Psoas muscle (tissue), 8 donors: ENCODE measurements around the gene HEATR5A. TPM values are rescaled to one million over a fixed set of nuclear protein-coding genes. Genes with fewer than 3 reads are reported as not detected.

ENCODE experiments used
- ATAC-seq, 4 donors: fragments of 200-7000 bp; cut with Tn5 transposase; one replicate each; pipeline ENCODE4 v1.9.1; 2020; ENCODE audit warnings: moderate library complexity in 3 of 4, mild to moderate bottlenecking in 2 of 4
- DNase-seq, 2 donors: peaks; one replicate each; pipeline ENCODE4 v3.0.0-alpha.2; 2020
- H3K27ac ChIP-seq: fragments of 200-600 bp; one replicate; pipeline ENCODE4 v1.8.0; 2022
- H3K27me3 ChIP-seq, 3 donors: fragments of 200-600 bp in 1 of 3; one replicate each; pipeline versions ENCODE4 v1.6.1 to v1.8.0; 2013 to 2022; ENCODE audit warnings: low read length in 2 of 3, mild to moderate bottlenecking in 2 of 3, moderate library complexity in 1 of 3; ENCODE audit not compliant: insufficient read depth in 3 of 3
- H3K36me3 ChIP-seq, 2 donors: fragments of 200-600 bp in 1 of 2; one replicate each; pipeline versions ENCODE4 v1.6.1 to v1.8.0; 2013 to 2022; ENCODE audit warnings: low read depth in 1 of 2, mild to moderate bottlenecking in 1 of 2, moderate library complexity in 1 of 2; ENCODE audit not compliant: insufficient read depth in 1 of 2
- H3K4me1 ChIP-seq: fragments of 200-600 bp; one replicate; pipeline ENCODE4 v1.8.0; 2022
- H3K4me3 ChIP-seq: fragments of 200-600 bp; one replicate; pipeline ENCODE4 v1.8.0; 2022; ENCODE audit warnings: mild to moderate bottlenecking
- H3K9me3 ChIP-seq: fragments of 200-600 bp; one replicate; pipeline ENCODE4 v1.8.0; 2022
- WGBS, 3 donors: extraction: QIAGEN DNeasy Blood & Tissue Kit; methylation state at CpG; one replicate each; pipeline versions ENCODE4 v1.1.6 to v1.1.7; 2013; 5-methylcytosine and 5-hydroxymethylcytosine counted together
- intact Hi-C, 2 donors: fragments of 100-400 bp; cut with DNase I; formaldehyde crosslinking; loops; one replicate each; pipeline versions ENCODE4 v1.11.0 to v1.14.2; 2022
- polyA plus RNA-seq, 3 donors: library from polyadenylated mRNA; stranded (reverse); fragments of 200-250 nt; gene quantifications; one replicate each; pipeline ENCODE4 v1.2.3, GENCODE V29; 2013
- total RNA-seq, 4 donors: library from RNA; stranded (reverse); fragmentation: NEBNext Ultra II Directional in 2 of 4; extraction: Animal tissue kit (Norgen Biotek cat#: 25700) in 2 of 4; gene quantifications; one replicate each; pipeline versions ENCODE4 v1.2.1 to v1.2.4, GENCODE V29; 2021 to 2023
- TF ChIP-seq, protein P1 (sequence below): fragments of 200-600 bp; IDR thresholded peaks from one replicate; pipeline ENCODE4 v1.8.0; 2022; ENCODE audit warnings: antibody characterized with exemption
- donor health status: healthy with polysubstance abuse.
- donor health status: DM: no; HTN: no; CAD: no; lungs with moderate emphysema.
- donor health status: Bipolar disorder and iron deficiency.
- donor health status: healthy.
- donor health status: DM: yes; HTN: yes; CAD: no.
- donor health status: DM: no; HTN: no; CAD: no.
- donor health status: DM: no; HTN: no; CAD: no.
- donor health status: DM: yes; HTN: yes; CAD: no.

Gene HEATR5A
- total and polyA plus RNA-seq, 7 donors = 10.2 to 40.4 (median 21.5) TPM

DNA sequence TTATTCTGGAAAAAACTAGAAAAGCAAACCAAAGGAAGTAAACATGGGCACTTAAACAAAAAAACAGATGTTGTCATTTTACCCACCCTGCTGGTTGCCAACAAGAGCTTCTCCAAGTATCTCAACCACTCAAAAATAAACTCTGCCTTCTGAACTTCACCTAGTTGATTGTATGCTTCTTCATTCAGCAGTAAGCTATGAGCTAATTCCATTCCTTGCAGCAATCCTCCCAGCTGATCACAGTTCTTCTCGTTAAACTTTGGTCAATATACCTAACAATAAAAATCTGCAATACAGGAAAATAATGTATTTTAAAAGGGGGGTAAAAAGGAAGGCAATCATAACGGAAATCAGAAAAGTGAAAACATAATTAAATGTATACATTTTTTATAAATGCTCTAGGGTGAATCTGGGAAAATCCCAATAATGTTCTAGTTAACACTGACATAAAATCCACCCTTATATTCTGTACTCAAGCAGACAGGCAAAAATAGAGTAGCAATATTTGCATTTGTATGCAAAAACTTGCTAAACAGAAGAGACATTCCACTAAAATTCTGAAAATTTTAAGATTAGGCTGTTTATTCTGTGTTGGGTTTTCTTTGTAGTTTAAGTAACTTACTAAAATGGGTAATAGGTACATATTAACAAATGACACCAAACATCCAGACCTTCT, 17.4 kb downstream of the HEATR5A start:
- no peak for ATAC-seq
- H3K27me3 ChIP-seq = no peaks in the 10 kb centered on the region
- TF ChIP-seq, protein P1, sequence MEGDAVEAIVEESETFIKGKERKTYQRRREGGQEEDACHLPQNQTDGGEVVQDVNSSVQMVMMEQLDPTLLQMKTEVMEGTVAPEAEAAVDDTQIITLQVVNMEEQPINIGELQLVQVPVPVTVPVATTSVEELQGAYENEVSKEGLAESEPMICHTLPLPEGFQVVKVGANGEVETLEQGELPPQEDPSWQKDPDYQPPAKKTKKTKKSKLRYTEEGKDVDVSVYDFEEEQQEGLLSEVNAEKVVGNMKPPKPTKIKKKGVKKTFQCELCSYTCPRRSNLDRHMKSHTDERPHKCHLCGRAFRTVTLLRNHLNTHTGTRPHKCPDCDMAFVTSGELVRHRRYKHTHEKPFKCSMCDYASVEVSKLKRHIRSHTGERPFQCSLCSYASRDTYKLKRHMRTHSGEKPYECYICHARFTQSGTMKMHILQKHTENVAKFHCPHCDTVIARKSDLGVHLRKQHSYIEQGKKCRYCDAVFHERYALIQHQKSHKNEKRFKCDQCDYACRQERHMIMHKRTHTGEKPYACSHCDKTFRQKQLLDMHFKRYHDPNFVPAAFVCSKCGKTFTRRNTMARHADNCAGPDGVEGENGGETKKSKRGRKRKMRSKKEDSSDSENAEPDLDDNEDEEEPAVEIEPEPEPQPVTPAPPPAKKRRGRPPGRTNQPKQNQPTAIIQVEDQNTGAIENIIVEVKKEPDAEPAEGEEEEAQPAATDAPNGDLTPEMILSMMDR = no peak

GRCh38 chr14:31401369-31401932, 18.9 kb downstream of the HEATR5A start:
- peaks cover 5 to 54% of the 10 kb centered on the region in 2 donors for H3K36me3 ChIP-seq
- ATAC-seq (no peak), DNase-seq (no peak)
- TF ChIP-seq, protein P1 = no peak
- 86 to 87% (median 86%) methylated on average over 3 of the region's 3 CpGs for WGBS, 3 donors
- no peaks in the 10 kb centered on the region for H3K9me3 ChIP-seq
- H3K4me1 ChIP-seq = no peaks in the 10 kb centered on the region
- no peak overlapping the region for H3K27ac ChIP-seq
- intact Hi-C loops = no loop called here
- no peak overlapping the region for H3K4me3 ChIP-seq
- H3K27me3 ChIP-seq = no peaks in the 10 kb centered on the region

More for the DNA sequence above, 17.4 kb downstream of the HEATR5A start:
- Histone ChIP-seq H3K27ac (no peak overlapping the region), H3K9me3 (no peaks in the 10 kb centered on the region), H3K4me3 (no peak overlapping the region), H3K36me3 (peaks cover 2 to 41% of the 10 kb centered on the region in 2 donors), H3K4me1 (no peaks in the 10 kb centered on the region)
- no peak for DNase-seq
- intact Hi-C loops = no loop called here
- WGBS, 3 donors = 48 to 57% (median 55%) methylated on average over 2 of the region's 2 CpGs

DNA sequence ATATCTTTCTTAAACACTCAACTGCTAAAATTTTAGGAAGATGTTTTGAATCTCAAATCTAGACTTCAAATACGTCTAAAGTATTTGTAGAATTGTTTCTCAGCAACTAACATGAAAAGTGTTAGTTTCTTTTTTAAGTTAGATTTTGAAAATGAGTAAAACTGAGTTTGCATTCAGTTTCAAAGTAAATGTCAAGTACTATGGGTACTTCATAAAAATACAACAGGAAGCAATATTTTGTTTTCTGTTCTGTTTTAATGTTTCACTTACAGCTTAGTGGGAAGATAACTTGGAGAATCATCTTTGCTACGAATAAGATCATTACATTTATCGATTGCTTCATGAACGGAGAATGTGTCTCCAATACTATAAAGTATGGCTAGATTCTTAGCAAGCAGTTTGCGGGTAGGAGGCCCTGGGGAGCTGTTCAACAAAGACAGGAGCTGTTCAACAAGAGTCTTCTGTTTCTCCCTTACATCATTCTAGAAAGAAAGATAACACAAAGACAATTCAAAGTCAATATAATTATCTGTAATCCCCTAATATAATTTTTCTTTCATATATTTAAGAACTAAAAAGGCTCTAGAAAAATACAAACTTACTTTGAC, 20.2 kb downstream of the HEATR5A start:
- peaks cover 5 to 67% of the 10 kb centered on the region in 2 donors for H3K36me3 ChIP-seq
- no peaks in the 10 kb centered on the region for H3K4me1 ChIP-seq
- no peak overlapping the region for H3K27ac ChIP-seq

DNA sequence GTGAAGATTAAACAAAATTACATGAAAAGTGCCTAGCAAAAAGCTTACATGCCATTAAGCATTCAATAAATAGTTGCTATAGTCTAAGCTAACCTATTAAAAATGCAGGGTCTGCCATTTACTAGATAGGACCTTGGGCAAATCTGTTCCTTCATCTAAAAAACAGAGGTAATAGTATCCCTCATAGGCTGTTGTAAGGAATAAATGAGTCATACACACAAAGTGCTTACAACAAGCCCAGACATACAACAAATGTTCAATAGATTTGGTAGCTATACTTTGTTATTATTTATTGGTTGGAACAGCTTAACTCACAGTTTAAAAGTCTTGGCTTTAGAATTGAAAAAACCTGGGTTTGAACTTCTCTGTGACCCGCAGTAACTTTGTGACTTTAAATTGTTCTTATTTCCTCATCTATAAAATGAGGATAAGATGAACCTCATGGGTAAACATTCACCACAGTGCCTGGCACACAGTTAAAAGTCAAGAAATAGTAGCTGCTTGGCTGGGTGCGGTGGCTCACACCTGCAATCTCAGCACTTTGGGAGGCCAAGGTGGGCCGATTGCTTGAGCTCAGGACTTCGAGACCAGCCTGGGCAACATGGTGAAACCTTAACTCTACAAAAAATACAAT, 24.7 kb downstream of the HEATR5A start:
- Histone ChIP-seq H3K4me3 (no peak overlapping the region), H3K9me3 (no peaks in the 10 kb centered on the region), H3K27ac (no peak overlapping the region), H3K4me1 (no peaks in the 10 kb centered on the region), H3K36me3 (peaks cover 5 to 77% of the 10 kb centered on the region in 2 donors), H3K27me3 (no peaks in the 10 kb centered on the region)
- no peak for ATAC-seq
- intact Hi-C loops = no loop called here
- DNase-seq = no peak
- WGBS, 3 donors = 82 to 99% (median 84%) methylated on average over 4 of the region's 4 CpGs
- TF ChIP-seq, protein P1 = no peak

More for the DNA sequence above, 20.2 kb downstream of the HEATR5A start:
- Histone ChIP-seq H3K9me3 (no peaks in the 10 kb centered on the region), H3K27me3 (no peaks in the 10 kb centered on the region), H3K4me3 (no peak overlapping the region)
- 92 to 97% (median 93%) methylated on average over 5 of the region's 5 CpGs for WGBS, 3 donors
- intact Hi-C loops = no loop called here
- ATAC-seq (no peak), DNase-seq (no peak)
- TF ChIP-seq, protein P1 = no peak
